ENCODE data around the gene CD40.

CD40 gene

DNA sequence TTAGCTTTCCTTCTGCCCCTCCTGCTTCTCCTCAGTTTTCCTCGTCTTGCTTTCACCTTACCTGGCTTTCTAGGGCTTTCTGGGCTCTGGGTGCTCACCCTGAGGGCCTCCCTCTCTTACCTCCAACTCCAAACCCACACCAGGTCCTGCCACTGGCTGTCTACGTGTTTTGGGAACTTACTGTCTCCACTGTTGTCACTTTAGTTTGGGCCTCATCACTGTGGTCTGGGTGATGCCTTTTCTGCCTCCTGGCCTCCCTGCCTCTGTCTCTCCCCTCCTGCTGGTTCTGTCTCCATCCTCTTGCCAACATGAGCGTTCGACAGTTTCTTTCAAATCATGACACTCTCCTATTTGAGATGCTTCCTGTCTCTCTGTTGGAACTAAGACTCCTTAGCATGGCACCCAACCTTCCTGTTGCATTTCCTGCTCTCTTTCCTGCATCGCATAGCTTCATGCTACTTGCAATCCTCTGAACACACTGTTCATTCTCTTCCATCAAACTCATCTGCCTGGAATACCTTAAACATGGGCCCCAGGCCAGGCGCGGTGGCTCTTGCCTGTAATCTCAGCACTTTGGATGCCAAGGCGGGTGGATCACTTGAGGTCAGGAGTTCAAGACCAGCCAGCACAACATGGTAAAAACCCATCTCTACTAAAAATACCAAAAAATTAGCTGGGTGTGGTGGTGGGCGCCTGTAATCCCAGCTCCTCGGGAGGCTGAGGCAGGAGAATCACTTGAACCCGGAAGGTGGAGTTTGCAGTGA is 5.5 kb downstream of the CD40 start:
- Histone ChIP-seq H3K4me1 (ENCODE audit: control insufficient read depth, insufficient read depth, low read length) (peaks cover 2% of the 10 kb centered on the region; the same call in 1 of the 2 replicates), H3K9ac (ENCODE audit: low read length) (no peak overlapping the region), H3K27me3 (ENCODE audit: control insufficient read depth, insufficient read depth, low read length) (peaks cover 15% of the 10 kb centered on the region), H3K27ac (ENCODE audit: low read depth, low read length) (no peak overlapping the region), H3K4me3 (ENCODE audit: low read depth, low read length) (no peak overlapping the region), H3K9me3 (ENCODE audit: control insufficient read depth, insufficient read depth, low read depth, low read length) (no peaks in the 10 kb centered on the region), H3K36me3 (ENCODE audit: control insufficient read depth, insufficient read depth, low read length) (peaks cover 12% of the 10 kb centered on the region)

DNA sequence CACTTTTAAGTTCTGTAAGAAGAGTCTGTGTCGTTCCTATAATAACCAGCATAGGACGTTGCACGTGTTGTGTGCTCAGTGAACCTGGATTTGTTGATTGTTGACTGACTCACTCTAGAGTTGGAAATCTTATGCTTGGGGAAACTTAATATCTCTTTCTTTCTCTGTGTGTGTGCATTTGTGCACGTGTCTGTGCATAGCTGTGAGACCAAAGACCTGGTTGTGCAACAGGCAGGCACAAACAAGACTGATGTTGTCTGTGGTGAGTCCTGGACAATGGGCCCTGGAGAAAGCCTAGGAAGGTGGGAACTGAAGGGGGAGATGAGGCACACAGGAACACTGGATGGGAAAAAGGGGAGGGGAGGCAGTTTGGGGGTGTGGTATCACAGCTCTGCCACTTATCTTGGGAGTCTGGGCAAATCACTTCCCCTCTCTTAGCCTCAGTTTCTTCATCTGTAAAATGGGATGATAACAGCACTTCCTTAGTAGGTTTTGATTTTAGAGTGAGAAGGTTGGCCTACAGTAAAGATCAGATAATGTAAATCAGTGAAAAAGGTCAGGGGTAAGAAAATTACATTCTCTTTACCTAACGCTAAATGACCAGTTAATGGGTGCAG is 8.4 kb downstream of the CD40 start:
- peaks cover 35% of the 10 kb centered on the region for H3K27me3 ChIP-seq (ENCODE audit: control insufficient read depth, insufficient read depth, low read length)
- H3K9me3 ChIP-seq (ENCODE audit: control insufficient read depth, insufficient read depth, low read depth, low read length): no peaks in the 10 kb centered on the region
- H3K4me1 ChIP-seq (ENCODE audit: control insufficient read depth, insufficient read depth, low read length): peaks cover 2% of the 10 kb centered on the region; the same call in 1 of the 2 replicates
- no peak overlapping the region for H3K27ac ChIP-seq (ENCODE audit: low read depth, low read length)
- H3K36me3 ChIP-seq (ENCODE audit: control insufficient read depth, insufficient read depth, low read length): peaks cover 12% of the 10 kb centered on the region
- no peak overlapping the region for H3K4me3 ChIP-seq (ENCODE audit: low read depth, low read length)
- no peak overlapping the region for H3K9ac ChIP-seq (ENCODE audit: low read length)

DNA sequence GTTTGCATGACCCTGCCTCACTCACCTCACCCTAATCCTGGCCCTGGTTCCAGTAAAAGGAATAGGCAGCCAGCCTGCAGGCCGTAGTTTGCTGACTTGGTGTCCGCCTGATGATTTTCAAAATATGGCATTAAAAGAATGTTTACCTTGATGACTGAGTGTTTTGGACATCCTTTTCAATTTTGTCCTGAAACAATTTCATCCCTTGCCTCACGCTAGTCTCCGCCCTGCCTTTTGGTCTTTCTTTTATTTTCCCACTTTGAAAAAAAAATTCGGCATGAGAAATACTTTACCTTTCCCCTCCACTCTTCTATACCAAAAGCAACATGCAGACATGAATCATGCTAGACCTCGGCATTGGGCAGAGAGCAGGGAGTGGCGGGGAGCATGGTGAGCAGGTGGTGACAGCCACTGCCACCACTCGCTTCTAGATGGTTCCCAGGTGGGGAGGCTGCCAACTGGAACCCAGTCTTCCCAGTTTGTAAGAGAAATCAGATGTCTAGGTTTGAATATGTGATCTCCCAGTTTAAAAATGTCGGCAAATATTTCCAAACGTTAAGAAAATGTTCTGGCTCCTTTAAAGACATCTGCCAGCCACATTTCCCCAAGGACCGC is 9.4 kb downstream of the CD40 start:
- Histone ChIP-seq H3K9ac (ENCODE audit: low read length) (no peak overlapping the region), H3K27ac (ENCODE audit: low read depth, low read length) (no peak overlapping the region), H3K4me1 (ENCODE audit: control insufficient read depth, insufficient read depth, low read length) (0 out of 2 replicates have a peak, but pooled peaks cover 2% of the 10 kb centered on the region), H3K4me3 (ENCODE audit: low read depth, low read length) (no peak overlapping the region), H3K27me3 (ENCODE audit: control insufficient read depth, insufficient read depth, low read length) (peaks cover 42% of the 10 kb centered on the region), H3K36me3 (ENCODE audit: control insufficient read depth, insufficient read depth, low read length) (peaks cover 9% of the 10 kb centered on the region), H3K9me3 (ENCODE audit: control insufficient read depth, insufficient read depth, low read depth, low read length) (no peaks in the 10 kb centered on the region)

DNA sequence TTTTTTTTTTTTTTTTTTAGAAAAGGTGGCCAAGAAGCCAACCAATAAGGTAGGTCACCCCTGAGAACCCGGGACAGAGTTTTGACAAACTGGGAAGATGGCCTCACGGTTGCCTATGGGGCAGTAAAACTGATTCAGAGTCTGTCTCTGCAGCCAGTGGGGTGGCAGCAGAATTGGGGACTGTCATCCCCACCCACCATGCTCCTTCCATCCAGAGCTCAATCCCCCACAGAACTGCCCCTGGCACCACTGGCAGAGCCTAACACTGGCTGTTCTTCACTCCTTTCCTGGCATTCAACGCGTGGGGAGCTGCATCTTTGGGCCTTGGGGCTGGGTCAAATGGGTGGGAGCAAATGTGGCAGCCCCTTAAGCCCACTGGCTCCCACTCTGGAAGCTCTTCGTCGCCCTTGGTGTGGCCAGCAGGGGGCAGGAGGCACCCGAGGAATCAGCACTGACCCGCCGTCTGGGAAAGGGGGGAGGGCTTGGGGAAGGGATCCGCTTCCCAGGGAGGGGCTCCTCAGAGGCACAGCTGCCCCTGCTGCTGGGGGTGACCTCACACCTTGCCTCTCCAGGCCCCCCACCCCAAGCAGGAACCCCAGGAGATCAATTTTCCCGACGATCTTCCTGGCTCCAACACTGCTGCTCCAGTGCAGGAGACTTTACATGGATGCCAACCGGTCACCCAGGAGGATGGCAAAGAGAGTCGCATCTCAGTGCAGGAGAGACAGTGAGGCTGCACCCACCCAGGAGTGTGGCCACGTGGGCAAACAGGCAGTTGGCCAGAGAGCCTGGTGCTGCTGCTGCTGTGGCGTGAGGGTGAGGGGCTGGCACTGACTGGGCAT is 10.4 kb downstream of the CD40 start:
- H3K27ac ChIP-seq (ENCODE audit: low read depth, low read length): no peak overlapping the region
- H3K9me3 ChIP-seq (ENCODE audit: control insufficient read depth, insufficient read depth, low read depth, low read length): no peaks in the 10 kb centered on the region
- peaks cover 47% of the 10 kb centered on the region for H3K27me3 ChIP-seq (ENCODE audit: control insufficient read depth, insufficient read depth, low read length)
- H3K9ac ChIP-seq (ENCODE audit: low read length): no peak overlapping the region
- H3K4me3 ChIP-seq (ENCODE audit: low read depth, low read length): no peak overlapping the region
- peaks cover 2% of the 10 kb centered on the region; the same call in 1 of the 2 replicates for H3K36me3 ChIP-seq (ENCODE audit: control insufficient read depth, insufficient read depth, low read length)
- 0 out of 2 replicates have a peak, but pooled peaks cover 2% of the 10 kb centered on the region for H3K4me1 ChIP-seq (ENCODE audit: control insufficient read depth, insufficient read depth, low read length)

DNA sequence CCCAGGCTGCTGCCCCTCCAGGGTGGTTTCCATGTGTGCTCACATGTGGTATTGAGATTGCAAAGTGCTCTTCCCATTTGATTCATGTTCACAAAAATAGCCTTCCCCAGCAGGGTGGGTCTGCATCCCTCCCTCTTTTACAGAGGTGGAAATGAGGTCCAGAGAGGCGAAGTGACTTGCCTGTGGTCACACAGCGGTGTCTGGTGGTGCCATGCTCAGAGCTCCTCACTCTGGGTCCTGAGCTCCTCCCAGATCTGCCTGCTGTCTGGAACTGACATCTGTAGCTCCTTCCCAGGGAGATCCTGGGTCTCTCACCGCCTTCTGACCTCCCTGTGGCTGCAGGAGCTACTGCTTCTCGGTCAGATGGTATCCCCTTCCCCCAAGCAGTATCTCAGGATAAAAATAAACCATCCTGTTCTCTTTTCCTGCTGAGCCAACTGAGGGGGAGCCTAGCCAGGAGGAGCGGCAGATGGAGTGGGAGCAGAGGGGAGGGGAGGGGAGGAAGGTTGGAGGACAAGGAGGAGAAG is 11.9 kb downstream of the CD40 start:
- H3K9me3 ChIP-seq (ENCODE audit: control insufficient read depth, insufficient read depth, low read depth, low read length): no peaks in the 10 kb centered on the region

DNA sequence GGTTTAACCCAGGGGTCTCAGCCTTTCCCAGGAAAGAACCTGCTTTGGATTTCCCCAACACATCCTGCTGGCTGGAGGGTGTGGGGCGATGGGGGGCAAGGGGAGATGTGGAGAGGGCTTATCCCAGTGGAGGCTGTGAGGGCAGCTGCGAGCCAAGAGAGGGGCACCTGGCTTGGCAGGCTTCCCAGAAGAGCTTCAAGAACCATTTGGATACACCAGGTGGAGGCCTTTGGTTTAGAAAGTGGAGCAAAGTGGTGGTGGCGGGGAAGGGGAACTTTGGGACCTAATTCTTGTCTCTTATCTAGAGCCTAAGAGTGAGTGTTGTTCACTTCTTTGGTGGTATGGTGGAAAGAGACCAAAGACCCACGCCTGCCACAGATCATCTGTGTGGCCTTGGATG is 12.4 kb downstream of the CD40 start:
- no peaks in the 10 kb centered on the region for H3K36me3 ChIP-seq (ENCODE audit: control insufficient read depth, insufficient read depth, low read length)
- H3K4me1 ChIP-seq (ENCODE audit: control insufficient read depth, insufficient read depth, low read length): 0 out of 2 replicates have a peak, but pooled peaks cover 2% of the 10 kb centered on the region
- peaks cover 47% of the 10 kb centered on the region for H3K27me3 ChIP-seq (ENCODE audit: control insufficient read depth, insufficient read depth, low read length)
- H3K4me3 ChIP-seq (ENCODE audit: low read depth, low read length): no peak overlapping the region
- no peaks in the 10 kb centered on the region for H3K9me3 ChIP-seq (ENCODE audit: control insufficient read depth, insufficient read depth, low read depth, low read length)
- no peak overlapping the region for H3K27ac ChIP-seq (ENCODE audit: low read depth, low read length)
- H3K9ac ChIP-seq (ENCODE audit: low read length): no peak overlapping the region

More for the DNA sequence above, 11.9 kb downstream of the CD40 start:
- Histone ChIP-seq H3K27me3 (ENCODE audit: control insufficient read depth, insufficient read depth, low read length) (peaks cover 47% of the 10 kb centered on the region), H3K9ac (ENCODE audit: low read length) (no peak overlapping the region), H3K4me3 (ENCODE audit: low read depth, low read length) (no peak overlapping the region), H3K4me1 (ENCODE audit: control insufficient read depth, insufficient read depth, low read length) (0 out of 2 replicates have a peak, but pooled peaks cover 2% of the 10 kb centered on the region), H3K27ac (ENCODE audit: low read depth, low read length) (no peak overlapping the region), H3K36me3 (ENCODE audit: control insufficient read depth, insufficient read depth, low read length) (no peaks in the 10 kb centered on the region)

DNA sequence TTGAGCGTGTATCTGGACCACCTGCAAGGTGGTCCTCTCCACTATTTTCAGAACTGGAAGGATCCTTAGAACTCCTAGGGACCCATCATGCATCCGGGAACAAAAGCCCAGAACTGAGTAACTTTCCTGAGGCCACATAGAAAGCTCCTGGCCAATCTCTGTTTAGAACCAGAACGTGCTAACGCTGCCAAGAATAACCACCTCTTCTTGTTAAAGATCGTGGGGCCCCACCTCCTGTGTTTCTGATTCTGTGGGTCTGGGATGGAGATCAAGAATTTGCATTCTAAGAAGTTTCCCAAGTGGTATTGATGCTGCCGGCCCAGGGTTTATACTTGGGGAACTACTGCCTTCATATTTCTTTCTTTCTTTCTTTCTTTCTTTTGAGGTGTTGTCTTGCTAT is 13.3 kb downstream of the CD40 start:
- H3K4me3 ChIP-seq (ENCODE audit: low read depth, low read length): no peak overlapping the region
- no peak overlapping the region for H3K9ac ChIP-seq (ENCODE audit: low read length)
- H3K27ac ChIP-seq (ENCODE audit: low read depth, low read length): no peak overlapping the region
- peaks cover 47% of the 10 kb centered on the region for H3K27me3 ChIP-seq (ENCODE audit: control insufficient read depth, insufficient read depth, low read length)
- H3K9me3 ChIP-seq (ENCODE audit: control insufficient read depth, insufficient read depth, low read depth, low read length): no peaks in the 10 kb centered on the region
- peaks cover 9% of the 10 kb centered on the region for H3K4me1 ChIP-seq (ENCODE audit: control insufficient read depth, insufficient read depth, low read length)
- no peaks in the 10 kb centered on the region for H3K36me3 ChIP-seq (ENCODE audit: control insufficient read depth, insufficient read depth, low read length)

DNA sequence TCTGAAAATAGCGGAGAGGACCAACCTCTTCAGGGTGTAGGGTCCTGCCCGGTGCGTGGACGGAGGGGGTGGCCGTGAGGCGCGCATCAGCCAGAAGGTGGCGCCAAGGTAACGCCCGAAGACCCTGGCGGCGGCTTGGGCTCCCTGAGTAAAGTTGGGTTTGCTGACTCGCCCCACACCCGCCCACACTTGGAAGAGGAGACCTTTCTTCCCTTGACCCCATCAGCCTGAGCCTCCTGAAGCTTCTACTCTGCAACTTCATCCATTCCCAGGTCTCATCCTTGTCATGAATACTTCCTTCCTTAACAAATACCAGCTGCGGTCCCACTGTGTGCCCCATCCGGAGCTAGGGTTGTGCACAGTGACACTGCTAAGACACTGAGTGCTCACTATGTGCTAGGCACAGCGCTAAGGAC is 14.6 kb downstream of the CD40 start:
- Histone ChIP-seq H3K36me3 (ENCODE audit: control insufficient read depth, insufficient read depth, low read length) (no peaks in the 10 kb centered on the region), H3K4me1 (ENCODE audit: control insufficient read depth, insufficient read depth, low read length) (peaks cover 11% of the 10 kb centered on the region), H3K27ac (ENCODE audit: low read depth, low read length) (no peak overlapping the region), H3K9ac (ENCODE audit: low read length) (no peak overlapping the region), H3K9me3 (ENCODE audit: control insufficient read depth, insufficient read depth, low read depth, low read length) (no peaks in the 10 kb centered on the region), H3K4me3 (ENCODE audit: low read depth, low read length) (no peak overlapping the region), H3K27me3 (ENCODE audit: control insufficient read depth, insufficient read depth, low read length) (peaks cover 50% of the 10 kb centered on the region)

DNA sequence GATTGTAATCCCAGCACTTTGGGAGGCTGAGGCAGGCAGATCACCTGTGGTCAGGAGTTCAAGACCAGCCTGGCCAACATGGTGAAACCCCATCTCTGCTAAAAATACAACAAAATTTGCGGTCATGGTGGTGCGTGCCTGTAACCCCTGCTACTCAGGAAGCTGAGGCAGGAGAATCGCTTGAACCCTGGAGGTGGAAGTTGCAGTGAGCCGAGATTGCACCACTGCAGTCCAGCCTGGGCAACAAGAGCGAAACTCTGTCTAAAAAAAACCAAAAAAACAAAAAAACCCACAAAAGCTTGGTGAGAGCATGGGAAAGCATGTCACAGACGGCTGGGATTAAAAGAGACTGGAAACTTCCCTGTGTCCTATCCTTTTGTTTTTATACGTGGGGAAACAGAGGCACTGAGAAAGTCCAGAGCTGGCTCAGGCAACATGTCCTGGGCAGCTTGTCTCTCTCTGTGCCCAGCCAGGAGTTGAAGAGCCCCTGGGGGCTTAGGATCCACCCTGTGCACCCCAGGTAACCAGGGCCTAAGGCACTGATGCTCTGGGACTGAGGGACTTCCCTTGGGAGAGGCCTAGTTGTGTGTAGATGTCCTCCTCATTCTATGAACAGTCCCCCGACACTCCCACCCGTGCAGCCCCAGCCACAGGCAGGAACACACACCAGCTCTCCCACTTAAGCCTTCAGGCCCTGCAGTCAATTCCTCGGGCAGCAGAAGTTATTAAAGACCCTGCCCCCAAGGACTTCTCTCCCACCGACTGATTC is 16.0 kb downstream of the CD40 start:
- Histone ChIP-seq H3K9me3 (ENCODE audit: control insufficient read depth, insufficient read depth, low read depth, low read length) (no peaks in the 10 kb centered on the region), H3K27ac (ENCODE audit: low read depth, low read length) (no peak overlapping the region), H3K36me3 (ENCODE audit: control insufficient read depth, insufficient read depth, low read length) (no peaks in the 10 kb centered on the region), H3K27me3 (ENCODE audit: control insufficient read depth, insufficient read depth, low read length) (peaks cover 47% of the 10 kb centered on the region), H3K9ac (ENCODE audit: low read length) (no peak overlapping the region), H3K4me1 (ENCODE audit: control insufficient read depth, insufficient read depth, low read length) (peaks cover 11% of the 10 kb centered on the region), H3K4me3 (ENCODE audit: low read depth, low read length) (no peak overlapping the region)

DNA sequence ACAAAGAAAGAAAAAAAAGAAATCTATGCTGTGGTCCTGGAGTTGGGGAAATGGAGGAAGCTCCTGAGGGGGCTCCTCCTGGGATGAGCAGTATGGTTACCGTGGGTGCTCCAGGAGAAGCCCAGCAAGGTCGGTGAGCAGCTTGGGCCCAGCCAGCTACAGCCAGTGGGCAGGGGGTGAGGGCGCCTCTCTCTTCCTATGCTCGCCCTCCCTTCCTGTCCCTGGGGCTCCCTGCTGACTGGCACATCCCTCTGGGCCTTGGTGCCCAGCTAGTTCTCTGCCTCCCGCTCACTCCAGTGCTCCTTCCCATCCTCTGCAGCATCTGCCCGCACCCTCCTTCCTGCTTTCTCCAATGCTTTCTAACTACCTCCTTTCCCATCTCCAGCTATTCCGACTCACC is 16.6 kb downstream of the CD40 start:
- Histone ChIP-seq H3K9ac (ENCODE audit: low read length) (no peak overlapping the region), H3K27ac (ENCODE audit: low read depth, low read length) (no peak overlapping the region), H3K4me1 (ENCODE audit: control insufficient read depth, insufficient read depth, low read length) (peaks cover 14% of the 10 kb centered on the region), H3K27me3 (ENCODE audit: control insufficient read depth, insufficient read depth, low read length) (peaks cover 41% of the 10 kb centered on the region), H3K36me3 (ENCODE audit: control insufficient read depth, insufficient read depth, low read length) (no peaks in the 10 kb centered on the region), H3K9me3 (ENCODE audit: control insufficient read depth, insufficient read depth, low read depth, low read length) (no peaks in the 10 kb centered on the region), H3K4me3 (ENCODE audit: low read depth, low read length) (no peak overlapping the region)
